ENCODE results near the gene C17orf107. TPM values are rescaled to one million over a fixed set of nuclear protein-coding genes. Genes with fewer than 3 reads are reported as not detected.
A peak's percentile ranks its signal among the peaks of the same experiment; 100 is the strongest.

Gene C17orf107
- total RNA-seq, 1 experiment from 2014 or later = 3.6 TPM

DNA sequence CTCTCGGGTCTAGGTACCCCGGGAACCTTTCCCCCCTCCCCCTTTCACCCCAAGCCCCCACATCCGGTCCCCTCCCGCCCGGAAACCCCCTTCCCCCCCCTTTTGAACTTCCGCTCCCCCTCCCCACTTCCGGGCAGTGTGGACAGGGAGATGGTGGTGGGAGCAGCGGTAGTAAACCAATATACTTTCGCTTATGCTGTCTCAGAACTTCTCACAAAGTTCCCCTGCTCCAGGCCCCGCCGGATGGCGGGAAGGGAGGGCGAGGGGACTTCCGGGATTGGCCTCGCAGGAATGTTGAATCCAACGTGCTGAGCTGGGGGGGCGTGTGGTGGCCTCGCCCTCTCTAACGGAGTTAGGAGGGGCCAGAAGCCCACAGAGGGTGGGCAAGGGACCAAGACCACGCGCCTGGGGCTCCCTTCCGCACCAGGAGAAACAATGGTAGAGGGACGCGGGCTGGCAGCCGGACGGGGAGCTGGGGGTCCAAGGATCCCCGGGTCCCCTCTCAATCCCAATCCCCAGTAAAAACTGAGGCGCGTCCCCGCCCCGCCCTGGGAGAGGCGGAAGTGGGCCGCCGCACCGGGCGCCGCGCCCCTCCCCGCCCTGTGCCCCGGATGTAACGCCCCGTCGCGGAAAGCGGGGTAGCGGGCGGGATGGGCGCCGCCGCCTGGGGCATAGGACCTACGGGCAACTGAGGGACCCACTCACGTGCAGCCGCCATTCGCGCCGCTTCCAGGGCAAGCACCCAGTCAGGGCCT is 48.3 kb downstream of the C17orf107 start:
- H3K27me3 Mint-ChIP-seq (ENCODE audit: insufficient read depth, unreplicated experiment) = no peaks in the 10 kb centered on the region
- H3K4me1 Mint-ChIP-seq (ENCODE audit: insufficient read depth, unreplicated experiment) = peaks cover 51% of the 10 kb centered on the region
- TF ChIP-seq, protein P1, sequence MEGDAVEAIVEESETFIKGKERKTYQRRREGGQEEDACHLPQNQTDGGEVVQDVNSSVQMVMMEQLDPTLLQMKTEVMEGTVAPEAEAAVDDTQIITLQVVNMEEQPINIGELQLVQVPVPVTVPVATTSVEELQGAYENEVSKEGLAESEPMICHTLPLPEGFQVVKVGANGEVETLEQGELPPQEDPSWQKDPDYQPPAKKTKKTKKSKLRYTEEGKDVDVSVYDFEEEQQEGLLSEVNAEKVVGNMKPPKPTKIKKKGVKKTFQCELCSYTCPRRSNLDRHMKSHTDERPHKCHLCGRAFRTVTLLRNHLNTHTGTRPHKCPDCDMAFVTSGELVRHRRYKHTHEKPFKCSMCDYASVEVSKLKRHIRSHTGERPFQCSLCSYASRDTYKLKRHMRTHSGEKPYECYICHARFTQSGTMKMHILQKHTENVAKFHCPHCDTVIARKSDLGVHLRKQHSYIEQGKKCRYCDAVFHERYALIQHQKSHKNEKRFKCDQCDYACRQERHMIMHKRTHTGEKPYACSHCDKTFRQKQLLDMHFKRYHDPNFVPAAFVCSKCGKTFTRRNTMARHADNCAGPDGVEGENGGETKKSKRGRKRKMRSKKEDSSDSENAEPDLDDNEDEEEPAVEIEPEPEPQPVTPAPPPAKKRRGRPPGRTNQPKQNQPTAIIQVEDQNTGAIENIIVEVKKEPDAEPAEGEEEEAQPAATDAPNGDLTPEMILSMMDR (IDR thresholded peaks at IDR 0.05; ENCODE audit: unreplicated experiment) = no peak
- H3K36me3 Mint-ChIP-seq (ENCODE audit: insufficient read depth, unreplicated experiment) = peaks cover 56% of the 10 kb centered on the region
- CTCF ChIA-PET = interaction anchor here (0.6 kb wide), 3 partner anchors 20 to 556 kb away, joined by 3 to 4 read pairs (median 3); partner anchors contain the start of gene SPAG7
- H3K9me3 Mint-ChIP-seq (ENCODE audit: unreplicated experiment) = no peaks in the 10 kb centered on the region
- POLR2A ChIA-PET = interaction anchor here (0.6 to 21.5 kb wide), 18 partner anchors 8 to 244 kb away, joined by 3 to 639 read pairs (median 4); partner anchors contain the start of genes CAMTA2, CHRNE, INCA1 and KIF1C
- intact Hi-C loops (cut with micrococcal nuclease) = no loop called here
- H3K4me3 Mint-ChIP-seq (ENCODE audit: unreplicated experiment) = peak overlapping the region; percentile 74
- DNase-seq (ENCODE audit: unreplicated experiment) = peak; percentile 35
- H3K27ac Mint-ChIP-seq (ENCODE audit: low read depth, unreplicated experiment) = peak overlapping the region; percentile 93
- BruUV-seq (replicated peaks) = no TSS peak

DNA sequence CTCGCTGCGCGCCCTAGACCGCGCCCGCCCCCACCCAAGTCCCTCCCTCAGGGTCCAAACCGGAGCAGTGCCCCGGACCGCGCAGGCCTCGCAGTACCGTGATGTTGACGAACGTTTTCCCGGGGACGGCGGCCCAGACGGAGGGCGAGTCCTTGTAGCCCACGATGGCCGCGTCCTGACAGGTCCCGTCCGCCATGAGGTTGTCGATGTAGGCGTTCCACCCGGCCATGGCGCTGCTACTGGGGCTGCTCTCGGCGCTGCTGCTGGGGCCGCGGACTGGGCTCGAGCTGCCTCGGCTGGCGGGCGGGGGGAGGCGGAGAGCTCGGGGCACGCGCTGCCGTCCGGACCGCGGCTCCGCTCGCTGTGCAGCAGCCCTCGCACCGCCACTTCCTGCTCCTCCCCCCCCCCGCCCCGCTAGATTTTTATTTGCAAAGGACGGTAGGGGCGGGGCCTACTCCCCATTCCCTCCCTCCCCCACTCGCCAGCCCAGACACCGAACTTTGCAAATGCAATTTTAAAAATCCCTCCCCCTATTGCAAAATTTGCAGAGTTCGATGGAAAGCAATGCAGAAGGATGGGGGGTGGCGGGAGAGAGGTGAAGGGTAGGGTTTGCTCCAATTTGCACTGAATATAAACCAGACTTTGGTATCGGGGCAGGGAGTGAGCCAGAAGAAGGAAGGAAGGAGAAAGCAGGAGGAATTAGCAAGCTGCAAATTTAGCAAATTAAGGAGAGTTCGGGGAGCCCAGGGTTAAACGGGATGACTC is 49.0 kb downstream of the C17orf107 start, which contains the start of gene PFN1:
Gene PFN1, minus strand, starts transcription at position 365 of the 765 bp plus-strand sequence. Its CDS starts 136 bp downstream, at position 229.
- TF ChIP-seq, protein P1 (IDR thresholded peaks at IDR 0.05; ENCODE audit: unreplicated experiment) = no peak
- intact Hi-C loops (cut with micrococcal nuclease) = no loop called here
- no peaks in the 10 kb centered on the region for H3K9me3 Mint-ChIP-seq (ENCODE audit: unreplicated experiment)
- peak; percentile 93 for DNase-seq (ENCODE audit: unreplicated experiment)
- H3K4me1 Mint-ChIP-seq (ENCODE audit: insufficient read depth, unreplicated experiment) = peaks cover 44% of the 10 kb centered on the region
- peak within 1 kb of the TSS; percentile 93 for H3K27ac Mint-ChIP-seq (ENCODE audit: low read depth, unreplicated experiment)
- H3K4me3 Mint-ChIP-seq (ENCODE audit: unreplicated experiment) = peak within 1 kb of the TSS; percentile 74
- no peaks in the 10 kb centered on the region for H3K27me3 Mint-ChIP-seq (ENCODE audit: insufficient read depth, unreplicated experiment)
- ChIA-PET POLR2A (interaction anchor here (0.6 to 21.5 kb wide), 21 partner anchors 8 to 245 kb away, joined by 3 to 639 read pairs (median 3); partner anchors contain the start of genes CAMTA2, CHRNE, INCA1 and KIF1C), CTCF (interaction anchor here (0.6 to 1.3 kb wide), 4 partner anchors 8 to 556 kb away, joined by 3 to 4 read pairs (median 3); partner anchors contain the start of genes RNF167, SLC25A11 and SPAG7)
- peaks cover 50% of the 10 kb centered on the region for H3K36me3 Mint-ChIP-seq (ENCODE audit: insufficient read depth, unreplicated experiment)
- BruUV-seq (replicated peaks) = no TSS peak

GRCh38 chr17:4948931-4949320 is 49.6 kb downstream of the C17orf107 start:
- Mint-ChIP-seq H3K36me3 (ENCODE audit: insufficient read depth, unreplicated experiment) (peaks cover 45% of the 10 kb centered on the region), H3K9me3 (ENCODE audit: unreplicated experiment) (no peaks in the 10 kb centered on the region), H3K27me3 (ENCODE audit: insufficient read depth, unreplicated experiment) (no peaks in the 10 kb centered on the region), H3K4me3 (ENCODE audit: unreplicated experiment) (peak overlapping the region; percentile 74), H3K27ac (ENCODE audit: low read depth, unreplicated experiment) (peak overlapping the region; percentile 24), H3K4me1 (ENCODE audit: insufficient read depth, unreplicated experiment) (peaks cover 42% of the 10 kb centered on the region)
- TF ChIP-seq, protein P1 (IDR thresholded peaks at IDR 0.05; ENCODE audit: unreplicated experiment) = no peak
- CTCF ChIA-PET = interaction anchor here (1.3 kb wide), 1 partner anchor 9 kb away, joined by 3 read pairs; the partner anchor contains the start of genes RNF167 and SLC25A11
- intact Hi-C loops (cut with micrococcal nuclease) = loop anchor here (1.0 kb wide), 1 partner anchor 20 kb away; no protein-coding TSS in a partner anchor
- POLR2A ChIA-PET = interaction anchor here (0.6 to 21.5 kb wide), 17 partner anchors 8 to 246 kb away, joined by 3 to 639 read pairs (median 4); partner anchors contain the start of genes CAMTA2, CHRNE, INCA1 and KIF1C
- peak; percentile 90 for DNase-seq (ENCODE audit: unreplicated experiment)
- no TSS peak for BruUV-seq (replicated peaks)

All from MCF 10A (cell line).